ENCODE data around the gene TRMT10A. TPM values are rescaled to one million over a fixed set of nuclear protein-coding genes. Genes with fewer than 3 reads are reported as not detected.

Gene TRMT10A
- total and polyA plus RNA-seq, 10 of the 15 experiments (the other 5 are each of a cell fraction or from before 2014, with no cell fraction given), result 4.5 to 13.4 (median 9.2) TPM

- TF ChIP-seq ZBTB11 (CRISPR knock-in tag; IDR thresholded peaks at IDR 0.05) (no peak), SRF (IDR thresholded peaks at IDR 0.05; ENCODE audit: low read depth in 2 of 2, low read length in 2 of 2) (no peak), POLR2A (IDR thresholded peaks at IDR 0.05; ENCODE audit: low read depth, low read length) (no peak), HDAC6 (IDR thresholded peaks at IDR 0.05; ENCODE audit: unreplicated experiment) (no peak), POLR2AphosphoS2 (IDR thresholded peaks at IDR 0.05; ENCODE audit: low read depth, low read length) (no peak), MEF2A (IDR thresholded peaks at IDR 0.05; ENCODE audit: insufficient read depth, low read depth, low read length) (no peak), EP300 (IDR thresholded peaks at IDR 0.05; ENCODE audit: borderline replicate concordance in 1 of 2, control insufficient read depth in 1 of 2, low read depth in 2 of 2, low read length in 2 of 2) (no peak), BCL11A (IDR thresholded peaks at IDR 0.05; ENCODE audit: low read depth, low read length) (no peak), WRNIP1 (IDR thresholded peaks at IDR 0.05; ENCODE audit: borderline replicate concordance, low read depth, low read length) (no peak)
These were observed 8.0 kb upstream of the TRMT10A start (continued) for GRCh38 chr4:99571883-99572282.

- in situ Hi-C loops (cut with MboI), result loop anchor here (5.0 kb wide), 3 partner anchors 242 to 382 kb away; partner anchors contain the start of genes DNAJB14 and LAMTOR3
- no TSS peak for BruUV-seq (replicated peaks)
- TF ChIP-seq CEBPB (IDR thresholded peaks at IDR 0.05; ENCODE audit: borderline replicate concordance in 1 of 2, low read depth in 2 of 2, low read length in 2 of 2), result no peak
- no peak for TF ChIP-seq NKRF (conservative IDR thresholded peaks at IDR 0.05)
- no peak for TF ChIP-seq ATF3 (IDR thresholded peaks at IDR 0.05; ENCODE audit: borderline replicate concordance, extremely low read depth, low read depth, low read length)
- no peak for TF ChIP-seq POLR2AphosphoS2 (IDR thresholded peaks at IDR 0.05; ENCODE audit: low read depth, low read length)
- no peak for TF ChIP-seq ASH2L (IDR thresholded peaks at IDR 0.05; ENCODE audit: borderline replicate concordance, low read depth)
- TF ChIP-seq PKNOX1 (IDR thresholded peaks at IDR 0.05), result no peak
- no peak for TF ChIP-seq RAD21 (IDR thresholded peaks at IDR 0.05; ENCODE audit: insufficient read depth, low read depth, low read length)
- FAIRE-seq (no peak), DNase-seq (ENCODE audit: low read depth, low spot score) (no peak), ATAC-seq (no peak)
- intact Hi-C loops (cut with micrococcal nuclease; ENCODE audit: unreplicated experiment), result no loop called here
- H3K27ac ChIP-seq (ENCODE audit: control insufficient read depth, insufficient read depth), result no peak overlapping the region
- no peak overlapping the region; the same call in 1 of the 2 replicates for H2AFZ ChIP-seq (ENCODE audit: control insufficient read depth, low read depth, low read length)
- H3K9ac ChIP-seq (ENCODE audit: control insufficient read depth, insufficient read depth, low read length), result no peak overlapping the region
- no peaks in the 10 kb centered on the region for H3K27me3 ChIP-seq (replicated peaks in 1 of 2; ENCODE audit: control insufficient read depth in 2 of 2, insufficient read depth in 2 of 2, low read length in 1 of 2)
- no peaks in the 10 kb centered on the region for H4K20me1 ChIP-seq (ENCODE audit: control insufficient read depth, insufficient read depth)
- SMC1A ChIA-PET (ENCODE audit: uncharacterized antibody, unreplicated experiment), result interaction anchor here (0.9 to 4.1 kb wide), 5 partner anchors 10 to 383 kb away, joined by 3 to 50 read pairs (median 11); partner anchors contain the start of genes DNAJB14 and MTTP
- H3K4me2 ChIP-seq (ENCODE audit: control insufficient read depth, insufficient read depth), result no peak overlapping the region
- H3K4me1 ChIP-seq (ENCODE audit: control insufficient read depth, insufficient read depth, low read length), result no peaks in the 10 kb centered on the region
- RAD21 ChIA-PET (ENCODE audit: unreplicated experiment), result interaction anchor here (1.2 to 2.6 kb wide), 3 partner anchors 8 to 243 kb away, joined by 4 to 31 read pairs (median 11); no protein-coding TSS in a partner anchor
- no peaks in the 10 kb centered on the region for H3K9me3 ChIP-seq (replicated peaks; ENCODE audit: control insufficient read depth, insufficient read depth, low read length)
- H3K79me2 ChIP-seq (ENCODE audit: control insufficient read depth, insufficient read depth, low read length), result no peaks in the 10 kb centered on the region
- no peak overlapping the region for H3K4me3 ChIP-seq
- CTCF ChIA-PET, result interaction anchor here (1.1 to 4.0 kb wide), 4 partner anchors 10 to 252 kb away, joined by 4 to 70 read pairs (median 6); partner anchors contain the start of genes DAPP1 and MTTP
- POLR2A ChIA-PET, result interaction anchor here (1.5 to 1.9 kb wide), 2 partner anchors 44 to 382 kb away, joined by 3 to 6 read pairs; partner anchors contain the start of gene DNAJB14
- no peaks in the 10 kb centered on the region for H3K36me3 ChIP-seq (ENCODE audit: control insufficient read depth in 2 of 2, insufficient read depth in 2 of 2, low read length in 1 of 2)
These were observed 1.1 kb upstream of the TRMT10A start for GRCh38 chr4:99564921-99565320.
